SK-N-SH (cell line): ENCODE data around the gene CABP4. TPM values are rescaled to one million over a fixed set of nuclear protein-coding genes. Genes with fewer than 3 reads are reported as not detected.

ENCODE experiments used
- CTCF ChIA-PET: fragments of 300-600, 350-600 bp; formaldehyde crosslinking; extraction: SDS; loops from one replicate; lab custom pipeline; 2021; lab: Yijun Ruan, JAX
- POLR2A ChIA-PET: fragments of 350-600 bp; sonication (Branson Sonifier 250); formaldehyde crosslinking; extraction: SDS; loops from one replicate; lab custom pipeline; 2020; ENCODE audit warnings: antibody characterized with exemption, inconsistent platforms; lab: Yijun Ruan, JAX
- DNase-seq: peaks from one replicate; pipeline ENCODE4 v3.0.0; 2012
- H2AFZ ChIP-seq: fragments of 200-600 bp; sonication (generic); 2 replicates; pipeline ENCODE4 v1.8.1; 2016; ENCODE audit warnings: antibody characterized with exemption, mild to moderate bottlenecking, low read depth
- H3F3A ChIP-seq: fragments of 200-600 bp; sonication (generic); replicated peaks from 2 replicates; pipeline ENCODE3; 2016; ENCODE audit warnings: antibody characterized with exemption, mild to moderate bottlenecking; ENCODE audit not compliant: insufficient read depth
- H3K27ac ChIP-seq, 2 experiments: fragments of 200-500 bp in 1 of 2; fragments of 200-600 bp in 1 of 2; sonication (Bioruptor generic) in 1 of 2; sonication (generic), shearing (Covaris generic) in 1 of 2; 2 replicates each; pipeline versions ENCODE4 v1.5.1 to v1.6.1; 2014 to 2016; ENCODE audit warnings: low read depth in 2 of 2, inconsistent platforms in 1 of 2, low read length in 1 of 2, mild to moderate bottlenecking in 1 of 2, mixed read lengths in 1 of 2
- H3K27me3 ChIP-seq: fragments of 200-600 bp; sonication (generic), shearing (Covaris generic); 2 replicates; pipeline ENCODE4 v1.6.1; 2016; ENCODE audit warnings: mixed run types; ENCODE audit not compliant: insufficient read depth
- H3K36me3 ChIP-seq, 2 experiments: fragments of 200-500 bp in 1 of 2; fragments of 200-600 bp in 1 of 2; sonication (Bioruptor generic) in 1 of 2; sonication (generic) in 1 of 2; replicated peaks in 1 of 2; 2 replicates each; pipeline versions ENCODE3 to v1.5.1; 2014 to 2016; ENCODE audit warnings: low read length in 1 of 2, mild to moderate bottlenecking in 1 of 2; ENCODE audit not compliant: insufficient read depth in 2 of 2, control insufficient read depth in 1 of 2
- H3K4me1 ChIP-seq, 2 experiments: fragments of 200-500 bp in 1 of 2; fragments of 200-600 bp in 1 of 2; sonication (Bioruptor generic) in 1 of 2; sonication (generic), shearing (Covaris generic) in 1 of 2; 2 replicates each; pipeline versions ENCODE4 v1.5.1 to v1.6.1; 2014 to 2016; ENCODE audit warnings: low read depth in 1 of 2, low read length in 1 of 2, mixed run types in 1 of 2; ENCODE audit not compliant: insufficient read depth in 2 of 2, control insufficient read depth in 1 of 2
- H3K4me2 ChIP-seq: fragments of 200-600 bp; sonication (generic), shearing (Covaris generic); 2 replicates; pipeline ENCODE4 v1.6.1; 2017; ENCODE audit warnings: mixed run types
- H3K4me3 ChIP-seq, 2 experiments: fragments of 200-500 bp in 1 of 2; fragments of 200-600 bp in 1 of 2; sonication (Bioruptor generic) in 1 of 2; sonication (generic), shearing (Covaris generic) in 1 of 2; 2 replicates each; pipeline versions ENCODE4 v1.5.1 to v1.8.1; 2014 to 2016; ENCODE audit warnings: low read depth in 2 of 2, inconsistent platforms in 1 of 2, low read length in 1 of 2, mild to moderate bottlenecking in 1 of 2, mixed read lengths in 1 of 2, moderate library complexity in 1 of 2
- H3K79me2 ChIP-seq: fragments of 200-600 bp; sonication (generic); 2 replicates; pipeline ENCODE4 v1.8.1; 2017; ENCODE audit warnings: mild to moderate bottlenecking; ENCODE audit not compliant: insufficient read depth
- H3K9ac ChIP-seq: fragments of 200-600 bp; sonication (generic); 2 replicates; pipeline ENCODE4 v1.6.1; 2017; ENCODE audit warnings: mixed run types
- H3K9me2 ChIP-seq: fragments of 200-600 bp; sonication (generic); 2 replicates; pipeline ENCODE4 v1.6.1; 2017; ENCODE audit warnings: mixed run types
- H3K9me3 ChIP-seq: fragments of 200-600 bp; sonication (generic); 2 replicates; pipeline ENCODE4 v1.6.1; 2017; ENCODE audit warnings: mixed run types, mild to moderate bottlenecking, moderate library complexity
- H4K20me1 ChIP-seq: fragments of 200-600 bp; sonication (generic); 2 replicates; pipeline ENCODE4 v1.6.1; 2017; ENCODE audit warnings: mild to moderate bottlenecking, mixed run types; ENCODE audit not compliant: insufficient read depth
- CHD2 ChIP-seq: fragments of 150-350 bp; IDR thresholded peaks from 2 replicates; pipeline ENCODE4 v1.6.1; 2018; ENCODE audit warnings: low read length; ENCODE audit not compliant: partially characterized antibody
- CTCF ChIP-seq: fragments of 200-600 bp; sonication (generic); IDR thresholded peaks from 2 replicates; pipeline ENCODE4 v1.6.1; 2017; ENCODE audit warnings: antibody characterized with exemption, mild to moderate bottlenecking, moderate library complexity
- EP300 ChIP-seq, 2 experiments: IDR thresholded peaks; 2 replicates each; pipeline versions ENCODE4 v1.4.0 to v1.6.1; 2012; ENCODE audit warnings: borderline replicate concordance in 1 of 2, low read depth in 1 of 2, low read length in 1 of 2
- FOSL2 ChIP-seq: IDR thresholded peaks from 2 replicates; pipeline ENCODE4 v1.4.0; 2012; ENCODE audit warnings: low read depth, mild to moderate bottlenecking, moderate library complexity, borderline replicate concordance
- FOXJ3 ChIP-seq: sonication (generic); formaldehyde crosslinking; IDR thresholded peaks from 2 replicates; pipeline ENCODE4 v1.5.1; 2020; ENCODE audit warnings: mild to moderate bottlenecking, missing genetic modification reagents
- JUND ChIP-seq: IDR thresholded peaks from 2 replicates; pipeline ENCODE4 v1.4.0; 2012
- MEF2A ChIP-seq: IDR thresholded peaks from 2 replicates; pipeline ENCODE4 v1.4.0; 2012; ENCODE audit warnings: low read depth, borderline replicate concordance
- NRF1 ChIP-seq: IDR thresholded peaks from 2 replicates; pipeline ENCODE4 v1.6.1; 2012; ENCODE audit warnings: low read depth, mild to moderate bottlenecking, low read length
- POLR2AphosphoS5 ChIP-seq: IDR thresholded peaks from 2 replicates; pipeline ENCODE4 v1.6.1; 2012; ENCODE audit warnings: low read depth, low read length
- RCOR1 ChIP-seq: fragments of 150-350 bp; IDR thresholded peaks from 2 replicates; pipeline ENCODE4 v1.6.1; 2017; ENCODE audit warnings: antibody characterized with exemption, low read length
- RFX5 ChIP-seq: IDR thresholded peaks from 2 replicates; pipeline ENCODE4 v1.6.1; 2012; ENCODE audit warnings: mild to moderate bottlenecking, improper control_type of control experiment, low read length
- RXRA ChIP-seq: IDR thresholded peaks from 2 replicates; pipeline ENCODE4 v1.4.0; 2012; ENCODE audit warnings: low read depth, mild to moderate bottlenecking, borderline replicate concordance
- SIN3A ChIP-seq: IDR thresholded peaks from 2 replicates; pipeline ENCODE4 v1.6.1; 2012; ENCODE audit warnings: low read depth, mild to moderate bottlenecking, low read length, moderate library complexity, borderline replicate concordance
- TCF12 ChIP-seq: IDR thresholded peaks from 2 replicates; pipeline ENCODE4 v1.4.0; 2012
- USF2 ChIP-seq: fragments of 150-350 bp; IDR thresholded peaks from 2 replicates; pipeline ENCODE4 v1.6.1; 2017; ENCODE audit warnings: antibody characterized with exemption, low read length, low read depth, borderline replicate concordance
- YY1 ChIP-seq: IDR thresholded peaks from 2 replicates; pipeline ENCODE4 v1.4.0; 2012; ENCODE audit warnings: low read depth, mild to moderate bottlenecking
- ZBTB33 ChIP-seq: IDR thresholded peaks from 2 replicates; pipeline ENCODE4 v1.4.0; 2012; ENCODE audit warnings: low read depth, borderline replicate concordance
- WGBS: methylation state at CpG from one replicate; pipeline ENCODE4 v1.1.6; 2017; ENCODE audit warnings: low lambda C conversion rate; 5-methylcytosine and 5-hydroxymethylcytosine counted together
- polyA plus RNA-seq, 3 experiments: library from polyadenylated mRNA; depleted of rRNA; stranded (reverse); fragments of >200 nt; gene quantifications; 2 replicates each; pipeline ENCODE4 v1.2.3, GENCODE V29; 2012
- TF ChIP-seq, protein P1 (sequence below): IDR thresholded peaks from 2 replicates; pipeline ENCODE4 v1.4.0; 2012; ENCODE audit warnings: low read depth, borderline replicate concordance

The CABP4 gene
- polyA plus RNA-seq, 1 of the 3 experiments (the other 2 are of a cell fraction): not detected

DNA sequence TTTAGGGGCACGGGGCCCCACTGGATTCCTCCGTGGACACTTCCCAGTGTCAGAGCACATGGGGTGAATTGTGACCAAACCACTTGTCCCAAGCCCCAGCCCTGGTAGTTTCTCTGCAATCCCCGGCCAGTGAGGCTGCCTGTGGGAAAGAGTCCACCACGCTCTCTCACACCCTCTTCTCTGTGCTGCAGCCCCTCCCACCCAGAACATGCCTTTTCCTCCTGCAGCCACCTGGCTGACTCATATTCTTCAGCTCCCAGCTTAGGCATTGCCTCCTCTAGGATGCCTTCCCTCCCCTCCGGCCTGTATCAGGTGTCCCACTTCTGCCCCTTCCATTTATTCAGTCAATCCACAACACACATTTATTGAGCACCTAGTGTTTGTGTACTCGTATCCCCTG is 32.3 kb upstream of the CABP4 start:
- no peaks in the 10 kb centered on the region for H3K27me3 ChIP-seq
- no peak overlapping the region for H3K4me2 ChIP-seq
- no peaks in the 10 kb centered on the region for H3F3A ChIP-seq
- no peaks in the 10 kb centered on the region for H3K9me3 ChIP-seq
- H3K4me1 ChIP-seq: peaks cover 5 to 8% of the 10 kb centered on the region in 2 experiments; a peak in 2 of 4 replicates
- no peak overlapping the region for H3K4me3 ChIP-seq
- 94% methylated on average over 6 of the region's 6 CpGs for WGBS
- no peak for DNase-seq
- H2AFZ ChIP-seq: no peak overlapping the region
- TF ChIP-seq CTCF (no peak), FOXJ3 (no peak), MEF2A (no peak), POLR2AphosphoS5 (no peak), TCF12 (no peak), YY1 (no peak), RCOR1 (no peak), CHD2 (no peak), JUND (no peak), ZBTB33 (no peak), FOSL2 (no peak)
- TF ChIP-seq, protein P1, sequence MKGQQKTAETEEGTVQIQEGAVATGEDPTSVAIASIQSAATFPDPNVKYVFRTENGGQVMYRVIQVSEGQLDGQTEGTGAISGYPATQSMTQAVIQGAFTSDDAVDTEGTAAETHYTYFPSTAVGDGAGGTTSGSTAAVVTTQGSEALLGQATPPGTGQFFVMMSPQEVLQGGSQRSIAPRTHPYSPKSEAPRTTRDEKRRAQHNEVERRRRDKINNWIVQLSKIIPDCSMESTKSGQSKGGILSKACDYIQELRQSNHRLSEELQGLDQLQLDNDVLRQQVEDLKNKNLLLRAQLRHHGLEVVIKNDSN: no peak
- no peaks in the 10 kb centered on the region for H4K20me1 ChIP-seq
- no peak overlapping the region for H3K9ac ChIP-seq
- ChIA-PET CTCF (interaction anchor here (1.0 to 1.2 kb wide), 3 partner anchors 21 to 40 kb away, joined by 3 to 6 read pairs (median 4); partner anchors contain the start of genes PPP1CA and RAD9A), POLR2A (interaction anchor here (1.4 kb wide), 1 partner anchor 21 kb away, joined by 4 read pairs; the partner anchor contains the start of gene PPP1CA)
- no peak overlapping the region for H3K27ac ChIP-seq
- H3K79me2 ChIP-seq: no peaks in the 10 kb centered on the region
- H3K36me3 ChIP-seq: no peaks in the 10 kb centered on the region
- H3K9me2 ChIP-seq: no peaks in the 10 kb centered on the region

GRCh38 chr11:67423466-67423865 is 31.7 kb upstream of the CABP4 start:
- ChIA-PET POLR2A (interaction anchor here (1.4 kb wide), 1 partner anchor 22 kb away, joined by 4 read pairs; the partner anchor contains the start of gene PPP1CA), CTCF (interaction anchor here (1.1 to 1.7 kb wide), 2 partner anchors 22 kb away, joined by 6 to 9 read pairs; partner anchors contain the start of gene PPP1CA)
- 88% methylated on average over 7 of the region's 13 CpGs for WGBS
- no peak for TF ChIP-seq FOSL2
- no peak for TF ChIP-seq RFX5
- no peak for TF ChIP-seq SIN3A
- no peak for TF ChIP-seq RXRA
- TF ChIP-seq CTCF: no peak
- no peak for TF ChIP-seq EP300 (IDR thresholded peaks at IDR 0.05; ENCODE audit: borderline replicate concordance in 1 of 2, low read depth in 1 of 2, low read length in 1 of 2)
- TF ChIP-seq NRF1: no peak
- TF ChIP-seq, protein P1: no peak
- TF ChIP-seq USF2: no peak

More at GRCh38 chr11:67423466-67423865, 31.7 kb upstream of the CABP4 start:
- no peaks in the 10 kb centered on the region for H3K9me2 ChIP-seq
- no peaks in the 10 kb centered on the region for H4K20me1 ChIP-seq
- H3K79me2 ChIP-seq: peaks cover 2% of the 10 kb centered on the region
- H3K9ac ChIP-seq: no peak overlapping the region
- H3K4me1 ChIP-seq: peaks cover 5 to 8% of the 10 kb centered on the region in 2 experiments; a peak in 2 of 4 replicates
- no peaks in the 10 kb centered on the region for H3K9me3 ChIP-seq
- DNase-seq: no peak
- H3K36me3 ChIP-seq: no peaks in the 10 kb centered on the region
- H2AFZ ChIP-seq: no peak overlapping the region
- no peaks in the 10 kb centered on the region for H3K27me3 ChIP-seq
- no peak overlapping the region for H3K4me3 ChIP-seq
- no peaks in the 10 kb centered on the region for H3F3A ChIP-seq
- no peak overlapping the region for H3K27ac ChIP-seq
- no peak overlapping the region for H3K4me2 ChIP-seq
